Inflammatory macrophage treated with lipopolysaccharide for 1 hour (primary cell): ENCODE results near the gene PSMD7.

ENCODE experiments used
- DNase-seq, 2 donors: peaks; one replicate each; pipeline ENCODE4 v3.0.0-alpha.2; 2020 to 2022

PSMD7 gene

GRCh38 chr16:74296432-74297144 is at the start of gene PSMD7:
PSMD7 (plus strand) TSS chr16:74296814; CDS start chr16:74296915, 101 bp downstream.
- DNase-seq = peak; percentile 91 to 94

- DNase-seq = no peak
Observed at GRCh38 chr16:74249254-74249653, 47.4 kb upstream of the PSMD7 start.

- no peak for DNase-seq
Observed at GRCh38 chr16:74249846-74250245, 46.8 kb upstream of the PSMD7 start.

GRCh38 chr16:74252329-74252728 is 44.3 kb upstream of the PSMD7 start:
- no peak for DNase-seq

- DNase-seq = no peak
Observed at GRCh38 chr16:74253161-74253938, 43.3 kb upstream of the PSMD7 start.

- DNase-seq = no peak
Observed at GRCh38 chr16:74257061-74257460, 39.6 kb upstream of the PSMD7 start.

- DNase-seq = no peak
Observed at GRCh38 chr16:74261068-74261467, 35.5 kb upstream of the PSMD7 start.

GRCh38 chr16:74264811-74265210 is 31.8 kb upstream of the PSMD7 start:
- no peak for DNase-seq

GRCh38 chr16:74268372-74268782 is 28.2 kb upstream of the PSMD7 start:
- no peak for DNase-seq

GRCh38 chr16:74271872-74272271 is 24.7 kb upstream of the PSMD7 start:
- no peak for DNase-seq

- DNase-seq = peak; percentile 4 to 24
Observed at GRCh38 chr16:74275031-74275636, 21.5 kb upstream of the PSMD7 start.

- DNase-seq = no peak
Observed at GRCh38 chr16:74275711-74276110, 20.9 kb upstream of the PSMD7 start.

GRCh38 chr16:74277974-74278373 is 18.6 kb upstream of the PSMD7 start:
- DNase-seq = no peak

GRCh38 chr16:74279266-74279665 is 17.3 kb upstream of the PSMD7 start:
- DNase-seq = no peak

- DNase-seq = no peak
Observed at GRCh38 chr16:74279805-74280204, 16.8 kb upstream of the PSMD7 start.

- no peak for DNase-seq
Observed at GRCh38 chr16:74280448-74280847, 16.2 kb upstream of the PSMD7 start.

GRCh38 chr16:74281300-74281699 is 15.3 kb upstream of the PSMD7 start:
- peak in 1 of 2 donors; percentile 8 for DNase-seq

- DNase-seq = no peak
Observed at GRCh38 chr16:74283716-74284115, 12.9 kb upstream of the PSMD7 start.

GRCh38 chr16:74288065-74288464 is 8.5 kb upstream of the PSMD7 start:
- no peak for DNase-seq

- DNase-seq = no peak
Observed at GRCh38 chr16:74290356-74290755, 6.3 kb upstream of the PSMD7 start.

GRCh38 chr16:74291176-74291575 is 5.4 kb upstream of the PSMD7 start:
- DNase-seq = no peak

- peak in 1 of 2 donors; percentile 2 for DNase-seq
Observed at GRCh38 chr16:74291577-74292208, 4.9 kb upstream of the PSMD7 start.

- DNase-seq = peak in 1 of 2 donors; percentile 51
Observed at GRCh38 chr16:74296104-74296431, 546 bp upstream of the PSMD7 start.
